HG02870 (cell line): ENCODE results near the gene JADE3.

ENCODE experiments used
- ATAC-seq: cut with Tn5 transposase; IDR thresholded peaks from one replicate; pipeline ENCODE4 v1.9.1; 2021; ENCODE audit warnings: mild to moderate bottlenecking, moderate library complexity; ENCODE audit not compliant: unreplicated experiment

JADE3 gene

GRCh38 chrX:47101206-47101605 is 189.0 kb downstream of the JADE3 start:
- no peak for ATAC-seq
